ENCODE data around the gene PRKCQ. TPM values are rescaled to one million over a fixed set of nuclear protein-coding genes. Genes with fewer than 3 reads are reported as not detected.

PRKCQ gene
- total RNA-seq, 4 donors from 2014 or later, result 1.4 to 2.8 TPM; not detected in 2

DNA sequence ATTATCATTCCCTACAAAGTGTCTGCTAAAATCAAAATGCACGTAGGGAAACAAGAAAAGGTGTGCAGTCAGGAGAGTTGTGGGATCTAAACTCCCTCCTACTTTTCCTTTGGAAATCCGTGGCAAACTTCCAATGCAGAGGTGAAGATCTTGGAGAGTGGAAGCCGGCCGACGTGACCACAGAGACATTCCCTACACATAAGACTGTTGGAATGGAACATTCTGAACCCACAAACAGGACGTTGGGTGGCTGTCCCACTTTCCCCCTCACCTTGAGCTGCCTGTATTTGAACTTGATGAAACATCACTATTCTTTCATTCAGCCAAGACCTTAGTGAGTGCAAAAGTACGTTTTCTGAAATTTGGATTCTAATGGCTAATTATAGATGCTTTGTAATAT is 65.9 kb downstream of the PRKCQ start:
- Histone ChIP-seq H3K4me3 (no peak overlapping the region), H3K27ac (no peak overlapping the region), H3K36me3 (no peaks in the 10 kb centered on the region), H3K4me1 (no peaks in the 10 kb centered on the region), H3K27me3 (no peaks in the 10 kb centered on the region), H3K9me3 (no peaks in the 10 kb centered on the region)
- TF ChIP-seq CTCF (IDR thresholded peaks at IDR 0.05), result no peak
- TF ChIP-seq POLR2A (IDR thresholded peaks at IDR 0.05), result no peak
- intact Hi-C loops (cut with DNase I; ENCODE audit: low total_unique reads), result no loop called here
- DNase-seq, result no peak

DNA sequence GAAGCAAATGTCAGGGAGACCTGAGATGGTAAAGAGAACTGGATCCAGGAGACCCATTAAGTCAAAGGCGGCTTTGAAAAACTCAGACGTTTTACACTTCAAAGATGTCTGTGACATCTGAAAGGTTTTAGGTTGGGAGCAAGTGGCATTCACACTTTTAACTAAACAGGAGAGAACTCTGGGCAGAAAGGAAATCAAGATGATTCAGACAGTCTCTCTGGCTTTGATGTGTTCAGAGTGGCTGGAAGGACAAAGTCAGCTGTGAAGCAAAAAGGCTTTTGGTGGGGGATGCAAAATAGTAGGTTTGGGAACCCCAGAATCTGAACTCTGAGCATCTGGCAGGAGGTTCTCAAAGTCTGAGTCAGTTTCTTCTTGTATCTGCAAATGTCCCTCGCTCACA is 66.6 kb downstream of the PRKCQ start:
- no peak for TF ChIP-seq CTCF (IDR thresholded peaks at IDR 0.05)
- TF ChIP-seq POLR2A (IDR thresholded peaks at IDR 0.05), result no peak
- intact Hi-C loops (cut with DNase I; ENCODE audit: low total_unique reads), result no loop called here
- no peak for DNase-seq
- Histone ChIP-seq H3K36me3 (no peaks in the 10 kb centered on the region), H3K4me1 (no peaks in the 10 kb centered on the region), H3K4me3 (no peak overlapping the region), H3K9me3 (no peaks in the 10 kb centered on the region), H3K27ac (no peak overlapping the region), H3K27me3 (no peaks in the 10 kb centered on the region)

DNA sequence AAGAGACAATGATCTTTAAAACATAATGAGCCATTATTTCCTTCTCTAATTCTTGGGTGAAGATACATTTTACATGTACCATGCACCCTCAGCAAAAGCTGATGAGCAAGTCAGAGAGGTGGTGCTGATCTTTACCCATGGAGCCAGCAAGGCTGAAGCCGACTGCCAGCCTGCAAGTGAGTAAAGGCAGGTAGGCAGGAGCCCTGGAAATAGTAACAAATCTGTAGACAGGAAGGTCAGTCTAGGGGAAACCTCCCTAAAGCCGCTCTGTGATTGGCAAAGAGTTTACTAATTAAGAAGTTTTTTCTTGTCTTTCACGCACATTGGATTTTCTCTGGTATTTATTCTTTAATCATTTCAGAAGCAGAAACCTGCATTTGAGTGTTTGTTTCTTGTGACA is 67.9 kb downstream of the PRKCQ start:
- no peaks in the 10 kb centered on the region for H3K4me1 ChIP-seq
- no peak overlapping the region for H3K4me3 ChIP-seq
- intact Hi-C loops (cut with DNase I; ENCODE audit: low total_unique reads), result no loop called here
- no peak overlapping the region for H3K27ac ChIP-seq
- no peaks in the 10 kb centered on the region for H3K36me3 ChIP-seq
- no peaks in the 10 kb centered on the region for H3K9me3 ChIP-seq
- no peak for DNase-seq
- no peaks in the 10 kb centered on the region for H3K27me3 ChIP-seq
- no peak for TF ChIP-seq CTCF (IDR thresholded peaks at IDR 0.05)
- TF ChIP-seq POLR2A (IDR thresholded peaks at IDR 0.05), result no peak

GRCh38 chr10:6511347-6511746 is 68.7 kb downstream of the PRKCQ start:
- TF ChIP-seq CTCF (IDR thresholded peaks at IDR 0.05) (no peak), POLR2A (IDR thresholded peaks at IDR 0.05) (no peak)
- no peak overlapping the region for H3K27ac ChIP-seq
- H3K27me3 ChIP-seq, result no peaks in the 10 kb centered on the region
- no peaks in the 10 kb centered on the region for H3K36me3 ChIP-seq
- no peak overlapping the region for H3K4me3 ChIP-seq
- H3K4me1 ChIP-seq, result no peaks in the 10 kb centered on the region
- no peak for DNase-seq
- H3K9me3 ChIP-seq, result no peaks in the 10 kb centered on the region
- intact Hi-C loops (cut with DNase I; ENCODE audit: low total_unique reads), result no loop called here

DNA sequence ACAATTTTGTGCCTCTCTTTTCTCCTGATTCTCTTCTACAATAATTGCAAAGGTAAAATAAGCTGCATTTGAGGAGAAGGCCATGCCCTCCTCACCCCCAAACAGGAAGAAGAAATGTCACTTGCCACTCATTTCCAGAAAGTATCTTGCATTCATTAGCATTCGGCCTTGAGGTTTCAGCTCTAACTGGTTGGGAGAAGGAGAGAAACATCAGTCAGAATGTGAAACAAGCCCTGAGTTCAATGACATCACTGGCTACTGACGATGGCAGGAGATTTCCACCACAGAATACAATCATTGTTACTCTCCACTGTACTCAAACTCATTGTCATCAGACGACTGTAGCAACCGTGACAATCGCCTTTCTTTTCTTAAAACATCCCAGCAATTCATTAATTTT is 72.8 kb downstream of the PRKCQ start:
- Histone ChIP-seq H3K27me3 (no peaks in the 10 kb centered on the region), H3K4me1 (no peaks in the 10 kb centered on the region), H3K9me3 (no peaks in the 10 kb centered on the region), H3K4me3 (no peak overlapping the region), H3K36me3 (no peaks in the 10 kb centered on the region), H3K27ac (no peak overlapping the region)
- TF ChIP-seq CTCF (IDR thresholded peaks at IDR 0.05) (no peak), POLR2A (IDR thresholded peaks at IDR 0.05) (no peak)
- intact Hi-C loops (cut with DNase I; ENCODE audit: low total_unique reads), result no loop called here
- no peak for DNase-seq

All from uterus (tissue), 4 donors.